Neural cell (in vitro differentiated cells): ENCODE data around the gene PPP2R5A. TPM values are rescaled to one million over a fixed set of nuclear protein-coding genes. Genes with fewer than 3 reads are reported as not detected.

Experiments used
- H2AFZ ChIP-seq: fragments of 200-600, 300-800 bp; sonication (generic), shearing (Covaris generic); 2 replicates; pipeline ENCODE4 v1.6.0; 2014; ENCODE audit warnings: low read depth, mild to moderate bottlenecking, antibody characterized with exemption, low read length, moderate library complexity
- H3F3A ChIP-seq: fragments of 200-600 bp; shearing (Covaris generic); 2 replicates; pipeline ENCODE4 v1.6.1; 2016; ENCODE audit warnings: mild to moderate bottlenecking, moderate library complexity, mixed read lengths, antibody characterized with exemption, low read length; ENCODE audit not compliant: insufficient read depth, poor library complexity, severe bottlenecking
- H3K27ac ChIP-seq: fragments of 200-600, 300-800 bp; sonication (generic), shearing (Covaris generic); 2 replicates; pipeline ENCODE4 v1.5.1; 2014; ENCODE audit warnings: mild to moderate bottlenecking, low read length, moderate library complexity
- H3K27me3 ChIP-seq: fragments of 300-800, 200-600 bp; sonication (generic), shearing (Covaris generic); 2 replicates; pipeline ENCODE4 v1.6.0; 2014; ENCODE audit warnings: mild to moderate bottlenecking, low read depth, low read length, moderate library complexity; ENCODE audit not compliant: insufficient read depth
- H3K36me3 ChIP-seq: fragments of 300-800, 200-600 bp; sonication (generic), shearing (Covaris generic); 2 replicates; pipeline ENCODE4 v1.5.1; 2014; ENCODE audit warnings: mild to moderate bottlenecking, antibody characterized with exemption, low read length, moderate library complexity; ENCODE audit not compliant: insufficient read depth
- H3K4me2 ChIP-seq: fragments of 300-800, 200-600 bp; sonication (generic), shearing (Covaris generic); 2 replicates; pipeline ENCODE4 v1.6.0; 2014; ENCODE audit warnings: mild to moderate bottlenecking, low read length
- H3K4me3 ChIP-seq: fragments of 300-800, 200-600 bp; sonication (generic), shearing (Covaris generic); 2 replicates; pipeline ENCODE4 v1.5.1; 2014; ENCODE audit warnings: mild to moderate bottlenecking, low read length, moderate library complexity
- H3K79me2 ChIP-seq: fragments of 200-600 bp; shearing (Covaris generic); replicated peaks from 2 replicates; pipeline ENCODE4 v1.6.0; 2014; ENCODE audit warnings: mild to moderate bottlenecking, low read length, moderate library complexity; ENCODE audit not compliant: insufficient read depth
- H3K9ac ChIP-seq: fragments of 300-800, 200-600 bp; sonication (generic), shearing (Covaris generic); 2 replicates; pipeline ENCODE4 v1.6.1; 2016; ENCODE audit warnings: mild to moderate bottlenecking, low read length, mixed read lengths
- H3K9me2 ChIP-seq: fragments of 200-600 bp; shearing (Covaris generic); 2 replicates; pipeline ENCODE4 v1.6.1; 2016; ENCODE audit warnings: mild to moderate bottlenecking, low read length, mixed read lengths; ENCODE audit not compliant: insufficient read depth
- H3K9me3 ChIP-seq: fragments of 200-600, 300-800 bp; sonication (generic), shearing (Covaris generic); 2 replicates; pipeline ENCODE4 v1.6.1; 2016; ENCODE audit warnings: mild to moderate bottlenecking, mixed run types, low read length, moderate library complexity, mixed read lengths
- H4K20me1 ChIP-seq: fragments of 200-600 bp; shearing (Covaris generic); 2 replicates; pipeline ENCODE4 v1.6.1; 2016; ENCODE audit warnings: mild to moderate bottlenecking, mixed run types; ENCODE audit not compliant: insufficient read depth
- CTCF ChIP-seq: fragments of 450-650 bp; IDR thresholded peaks from 2 replicates; pipeline ENCODE4 v1.5.1; 2014; ENCODE audit warnings: antibody characterized with exemption, mild to moderate bottlenecking, moderate library complexity; ENCODE audit not compliant: poor library complexity, severe bottlenecking
- EP300 ChIP-seq: fragments of 450-650 bp; conservative IDR thresholded peaks from 2 replicates; pipeline ENCODE4 v1.6.1; 2014; ENCODE audit warnings: antibody characterized with exemption, mild to moderate bottlenecking, moderate library complexity; ENCODE audit not compliant: poor library complexity, severe bottlenecking
- EZH2 ChIP-seq: fragments of 200-600, 300-800 bp; shearing (Covaris generic), sonication (generic); IDR thresholded peaks from 2 replicates; pipeline ENCODE4 v1.6.1; 2014; ENCODE audit warnings: antibody characterized with exemption, low read length, borderline replicate concordance, mild to moderate bottlenecking; ENCODE audit not compliant: insufficient read depth, poor library complexity, severe bottlenecking
- MXI1 ChIP-seq: fragments of 450-650 bp; conservative IDR thresholded peaks from 2 replicates; pipeline ENCODE4 v1.6.1; 2014; ENCODE audit warnings: antibody characterized with exemption, mild to moderate bottlenecking; ENCODE audit not compliant: poor library complexity, severe bottlenecking
- POLR2AphosphoS5 ChIP-seq: IDR thresholded peaks from 2 replicates; pipeline ENCODE4 v1.6.1; 2012
- RAD21 ChIP-seq: fragments of 450-650 bp; conservative IDR thresholded peaks from 2 replicates; pipeline ENCODE4 v1.6.1; 2014; ENCODE audit warnings: antibody characterized with exemption, mild to moderate bottlenecking, moderate library complexity
- REST ChIP-seq: IDR thresholded peaks from 2 replicates; pipeline ENCODE4 v1.6.1; 2012; ENCODE audit warnings: borderline replicate concordance
- SMC3 ChIP-seq: fragments of 450-650 bp; conservative IDR thresholded peaks from 2 replicates; pipeline ENCODE4 v1.6.1; 2014; ENCODE audit warnings: antibody characterized with exemption, mild to moderate bottlenecking, moderate library complexity; ENCODE audit not compliant: poor library complexity
- TAF1 ChIP-seq: IDR thresholded peaks from 2 replicates; pipeline ENCODE4 v1.6.1; 2012; ENCODE audit warnings: low read depth
- polyA plus RNA-seq: library from polyadenylated mRNA; depleted of rRNA; stranded (reverse); fragments of >200 nt; gene quantifications from 2 replicates; pipeline ENCODE4 v1.2.3, GENCODE V29; 2014

The PPP2R5A gene
- polyA plus RNA-seq, 1 donor from 2014 or later = 5.9 TPM

DNA sequence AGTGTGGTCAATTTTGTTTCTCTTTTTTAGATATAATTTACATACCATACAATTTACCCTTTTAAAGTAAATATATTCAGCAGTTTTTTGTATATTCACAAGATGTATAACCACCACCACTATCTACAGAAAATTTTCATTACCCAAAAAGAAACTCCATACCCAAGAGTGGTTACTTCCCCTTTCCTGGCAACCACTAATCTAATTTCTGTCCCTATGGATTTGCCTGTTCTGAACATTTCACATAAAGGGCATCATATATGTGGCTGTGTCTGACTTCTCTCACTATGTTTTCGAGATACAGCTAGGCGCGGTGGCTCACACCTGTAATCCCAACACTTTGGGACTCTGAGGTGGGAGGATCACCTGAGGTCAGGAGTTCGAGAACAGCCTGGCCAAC is 115.8 kb downstream of the PPP2R5A start:
- no peak overlapping the region for H3K4me3 ChIP-seq
- no peaks in the 10 kb centered on the region for H3K27me3 ChIP-seq
- no peak overlapping the region for H3K9ac ChIP-seq
- no peak for TF ChIP-seq MXI1
- TF ChIP-seq EP300 = no peak
- no peak for TF ChIP-seq EZH2
- TF ChIP-seq SMC3 = no peak
- TF ChIP-seq POLR2AphosphoS5 = no peak
- TF ChIP-seq REST = no peak
- no peak for TF ChIP-seq CTCF
- TF ChIP-seq TAF1 = no peak
- TF ChIP-seq RAD21 = no peak
- H3K9me3 ChIP-seq = no peaks in the 10 kb centered on the region
- no peak overlapping the region for H3K27ac ChIP-seq
- no peaks in the 10 kb centered on the region for H3K79me2 ChIP-seq
- H4K20me1 ChIP-seq = no peaks in the 10 kb centered on the region
- peaks cover 4% of the 10 kb centered on the region for H3K36me3 ChIP-seq
- H3K9me2 ChIP-seq = no peaks in the 10 kb centered on the region
- H3F3A ChIP-seq = no peaks in the 10 kb centered on the region
- no peak overlapping the region for H2AFZ ChIP-seq
- H3K4me2 ChIP-seq = no peak overlapping the region

GRCh38 chr1:212401838-212402582 is 116.8 kb downstream of the PPP2R5A start:
- Histone ChIP-seq H3K79me2 (no peaks in the 10 kb centered on the region), H2AFZ (no peak overlapping the region), H4K20me1 (no peaks in the 10 kb centered on the region), H3K4me2 (no peak overlapping the region), H3K9me2 (no peaks in the 10 kb centered on the region), H3K27me3 (no peaks in the 10 kb centered on the region), H3K36me3 (peaks cover 4% of the 10 kb centered on the region), H3K4me3 (no peak overlapping the region), H3K27ac (no peak overlapping the region), H3F3A (no peaks in the 10 kb centered on the region), H3K9ac (no peak overlapping the region), H3K9me3 (no peaks in the 10 kb centered on the region)
- TF ChIP-seq SMC3 (no peak), RAD21 (no peak), TAF1 (no peak), MXI1 (no peak), POLR2AphosphoS5 (no peak), EP300 (no peak), CTCF (no peak), REST (no peak), EZH2 (no peak)
